Upper lobe of left lung (tissue), 4 donors: ENCODE results near the gene PRPF40B.

Experiments
- CTCF ChIP-seq, 6 experiments: fragments of 450-650 bp in 4 of 6; fragments of 200-600 bp in 2 of 6; sonication (generic) in 2 of 6; IDR thresholded peaks; one replicate each; pipeline ENCODE4 v1.5.1; 2016 to 2019; ENCODE audit warnings: antibody characterized with exemption in 6 of 6
- POLR2AphosphoS5 ChIP-seq, 2 donors: sonication (generic); formaldehyde crosslinking; IDR thresholded peaks; one replicate each; pipeline ENCODE4 v1.5.1; 2017; ENCODE audit warnings: antibody characterized with exemption in 2 of 2

GRCh38 chr12:49672301-49673217 lies 49.2 kb downstream of the PRPF40B start:
- TF ChIP-seq CTCF (IDR thresholded peaks at IDR 0.05) (no peak), POLR2AphosphoS5 (IDR thresholded peaks at IDR 0.05) (no peak)
